Islet of Langerhans (tissue), 1 donor: Measurements from ENCODE around the gene ZNF558.
"Not testable (repeated sequence)": the region's sequence is repeated elsewhere in the genome, so short reads cannot be mapped to it uniquely, and the experiment has no call there.

Source experiments
- FAIRE-seq: peaks from one replicate; lab custom pipeline; 2011; peaks lifted over from hg19 to GRCh38; lab: Jason Lieb, UNC

The ZNF558 gene

GRCh38 chr19:8794823-8795222 lies 37.3 kb downstream of the ZNF558 start:
- no peak for FAIRE-seq

GRCh38 chr19:8773587-8773986 lies 58.5 kb downstream of the ZNF558 start:
- not testable (repeated sequence) for FAIRE-seq

DNA sequence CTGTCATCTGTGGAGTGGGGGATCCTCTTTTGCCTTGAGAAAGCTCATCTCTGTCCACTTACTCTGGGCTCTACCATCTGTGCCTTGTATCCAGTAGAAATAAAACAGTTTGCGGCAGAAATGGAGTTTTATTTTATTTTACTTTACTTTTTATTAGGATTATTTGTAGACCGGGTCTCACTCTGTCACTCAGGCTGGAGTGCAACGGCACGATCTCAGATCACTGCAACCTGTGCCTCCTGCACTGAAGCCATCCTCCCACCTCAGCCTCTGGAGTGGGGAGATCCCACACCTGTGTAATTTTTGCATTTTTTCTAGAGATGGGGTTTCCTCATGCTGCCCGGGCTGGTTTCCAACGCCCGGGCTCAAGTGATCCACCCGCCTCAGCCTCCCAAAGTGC lies 62.8 kb downstream of the ZNF558 start:
- FAIRE-seq = not testable (repeated sequence)

GRCh38 chr19:8767257-8767656 lies 64.8 kb downstream of the ZNF558 start:
- not testable (repeated sequence) for FAIRE-seq
